IgD-negative memory B cell (primary cell): ENCODE measurements around the gene CREB3L2. TPM values are rescaled to one million over a fixed set of nuclear protein-coding genes. Genes with fewer than 3 reads are reported as not detected.

Experiments
- H3K27ac Mint-ChIP-seq, 3 donors: one replicate each; pipeline ENCODE4 v1.8.0; 2020 to 2022; ENCODE audit warnings: mild to moderate bottlenecking in 3 of 3, mixed read lengths in 3 of 3, moderate library complexity in 1 of 3
- H3K27me3 Mint-ChIP-seq: one replicate; pipeline ENCODE4 v1.8.0; 2021; ENCODE audit warnings: mixed read lengths
- H3K36me3 Mint-ChIP-seq: one replicate; pipeline ENCODE4 v1.8.0; 2020; ENCODE audit warnings: mild to moderate bottlenecking, mixed read lengths
- H3K4me1 Mint-ChIP-seq, 3 donors: one replicate each; pipeline ENCODE4 v1.8.0; 2020 to 2022; ENCODE audit warnings: mixed read lengths in 3 of 3, mild to moderate bottlenecking in 1 of 3
- H3K4me3 Mint-ChIP-seq, 4 donors: one replicate each; pipeline ENCODE4 v1.8.0; 2020 to 2022; ENCODE audit warnings: mild to moderate bottlenecking in 4 of 4, mixed read lengths in 4 of 4, moderate library complexity in 3 of 4
- H3K9me3 Mint-ChIP-seq, 3 donors: one replicate each; pipeline ENCODE4 v1.8.0; 2020 to 2021; ENCODE audit warnings: mixed read lengths in 3 of 3, mild to moderate bottlenecking in 1 of 3
- polyA plus RNA-seq: library from polyadenylated mRNA; unstranded; fragments of 300-500 nt; fragmentation: Illumina TruSeq; gene quantifications from one replicate; pipeline ENCODE4 v1.2.3, GENCODE V29; 2021

CREB3L2 gene
- polyA plus RNA-seq, 1 donor from 2014 or later: 4.9 TPM

GRCh38 chr7:137877027-137877675 lies 124.7 kb downstream of the CREB3L2 start:
- Mint-ChIP-seq H3K36me3 (peaks cover 10% of the 10 kb centered on the region), H3K27ac (no peak overlapping the region), H3K27me3 (no peaks in the 10 kb centered on the region), H3K4me3 (no peak overlapping the region), H3K4me1 (no peaks in the 10 kb centered on the region), H3K9me3 (no peaks in the 10 kb centered on the region)

- Mint-ChIP-seq H3K4me3 (no peak overlapping the region), H3K4me1 (no peaks in the 10 kb centered on the region), H3K27ac (no peak overlapping the region), H3K9me3 (no peaks in the 10 kb centered on the region), H3K36me3 (peaks cover 5% of the 10 kb centered on the region), H3K27me3 (no peaks in the 10 kb centered on the region)
These were observed 126.1 kb downstream of the CREB3L2 start for GRCh38 chr7:137875746-137876145.

GRCh38 chr7:137873979-137874777 lies 127.7 kb downstream of the CREB3L2 start:
- H3K36me3 Mint-ChIP-seq: peaks cover 7% of the 10 kb centered on the region
- no peaks in the 10 kb centered on the region for H3K27me3 Mint-ChIP-seq
- no peaks in the 10 kb centered on the region for H3K4me1 Mint-ChIP-seq
- peaks cover 0 to 3% (median 0%) of the 10 kb centered on the region in 3 donors for H3K9me3 Mint-ChIP-seq
- H3K27ac Mint-ChIP-seq: no peak overlapping the region
- H3K4me3 Mint-ChIP-seq: no peak overlapping the region

- Mint-ChIP-seq H3K27ac (no peak overlapping the region), H3K4me1 (no peaks in the 10 kb centered on the region), H3K9me3 (peaks cover 0 to 3% (median 0%) of the 10 kb centered on the region in 3 donors), H3K27me3 (no peaks in the 10 kb centered on the region), H3K36me3 (peaks cover 8% of the 10 kb centered on the region), H3K4me3 (no peak overlapping the region)
These were observed 128.4 kb downstream of the CREB3L2 start for GRCh38 chr7:137873524-137873923.

- Mint-ChIP-seq H3K27me3 (no peaks in the 10 kb centered on the region), H3K9me3 (peaks cover 1 to 6% (median 5%) of the 10 kb centered on the region in 3 donors), H3K4me1 (no peaks in the 10 kb centered on the region), H3K36me3 (peaks cover 10% of the 10 kb centered on the region), H3K4me3 (no peak overlapping the region), H3K27ac (no peak overlapping the region)
These were observed 130.5 kb downstream of the CREB3L2 start for GRCh38 chr7:137871170-137871915.

GRCh38 chr7:137870684-137871083 lies 131.2 kb downstream of the CREB3L2 start:
- H3K4me1 Mint-ChIP-seq: no peaks in the 10 kb centered on the region
- H3K27me3 Mint-ChIP-seq: no peaks in the 10 kb centered on the region
- no peak overlapping the region for H3K4me3 Mint-ChIP-seq
- H3K36me3 Mint-ChIP-seq: peaks cover 10% of the 10 kb centered on the region
- H3K27ac Mint-ChIP-seq: no peak overlapping the region
- peaks cover 5 to 11% (median 9%) of the 10 kb centered on the region in 3 donors for H3K9me3 Mint-ChIP-seq

GRCh38 chr7:137870078-137870477 lies 131.8 kb downstream of the CREB3L2 start:
- Mint-ChIP-seq H3K36me3 (peaks cover 13% of the 10 kb centered on the region), H3K4me3 (no peak overlapping the region), H3K27ac (no peak overlapping the region), H3K27me3 (no peaks in the 10 kb centered on the region), H3K4me1 (no peaks in the 10 kb centered on the region), H3K9me3 (peaks cover 9 to 17% (median 9%) of the 10 kb centered on the region in 3 donors)

- Mint-ChIP-seq H3K4me3 (no peak overlapping the region), H3K27ac (no peak overlapping the region), H3K27me3 (no peaks in the 10 kb centered on the region), H3K36me3 (peaks cover 13% of the 10 kb centered on the region), H3K4me1 (no peaks in the 10 kb centered on the region), H3K9me3 (peaks cover 9 to 19% (median 9%) of the 10 kb centered on the region in 3 donors)
These were observed 132.6 kb downstream of the CREB3L2 start for GRCh38 chr7:137869260-137869659.

GRCh38 chr7:137867289-137867688 lies 134.6 kb downstream of the CREB3L2 start:
- Mint-ChIP-seq H3K4me1 (no peaks in the 10 kb centered on the region), H3K27ac (no peak overlapping the region), H3K36me3 (peaks cover 13% of the 10 kb centered on the region), H3K27me3 (no peaks in the 10 kb centered on the region), H3K9me3 (peaks cover 9 to 19% (median 9%) of the 10 kb centered on the region in 3 donors), H3K4me3 (no peak overlapping the region)

GRCh38 chr7:137865764-137866163 lies 136.1 kb downstream of the CREB3L2 start:
- H3K36me3 Mint-ChIP-seq: peaks cover 11% of the 10 kb centered on the region
- H3K9me3 Mint-ChIP-seq: peaks cover 9 to 19% (median 9%) of the 10 kb centered on the region in 3 donors
- H3K4me1 Mint-ChIP-seq: no peaks in the 10 kb centered on the region
- H3K27ac Mint-ChIP-seq: no peak overlapping the region
- no peaks in the 10 kb centered on the region for H3K27me3 Mint-ChIP-seq
- H3K4me3 Mint-ChIP-seq: no peak overlapping the region

GRCh38 chr7:137862964-137863363 lies 138.9 kb downstream of the CREB3L2 start:
- Mint-ChIP-seq H3K9me3 (peaks cover 5 to 19% (median 9%) of the 10 kb centered on the region in 3 donors), H3K4me1 (no peaks in the 10 kb centered on the region), H3K27ac (peak overlapping the region in 1 of 3 donors; percentile 4), H3K36me3 (peaks cover 2% of the 10 kb centered on the region), H3K27me3 (no peaks in the 10 kb centered on the region), H3K4me3 (no peak overlapping the region)

GRCh38 chr7:137862358-137862757 lies 139.5 kb downstream of the CREB3L2 start:
- Mint-ChIP-seq H3K27ac (no peak overlapping the region), H3K4me1 (no peaks in the 10 kb centered on the region), H3K9me3 (peaks cover 3 to 19% (median 9%) of the 10 kb centered on the region in 3 donors), H3K36me3 (peaks cover 2% of the 10 kb centered on the region), H3K27me3 (no peaks in the 10 kb centered on the region), H3K4me3 (no peak overlapping the region)

GRCh38 chr7:137860542-137860941 lies 141.3 kb downstream of the CREB3L2 start:
- Mint-ChIP-seq H3K4me1 (no peaks in the 10 kb centered on the region), H3K9me3 (peaks cover 0 to 7% (median 4%) of the 10 kb centered on the region in 3 donors), H3K4me3 (no peak overlapping the region), H3K27me3 (no peaks in the 10 kb centered on the region), H3K27ac (no peak overlapping the region), H3K36me3 (peaks cover 2% of the 10 kb centered on the region)

GRCh38 chr7:137853053-137853452 lies 148.8 kb downstream of the CREB3L2 start:
- Mint-ChIP-seq H3K36me3 (no peaks in the 10 kb centered on the region), H3K9me3 (peaks cover 0 to 4% (median 3%) of the 10 kb centered on the region in 3 donors), H3K4me1 (no peaks in the 10 kb centered on the region), H3K4me3 (no peak overlapping the region), H3K27ac (no peak overlapping the region), H3K27me3 (peaks cover 11% of the 10 kb centered on the region)

GRCh38 chr7:137852108-137852507 lies 149.8 kb downstream of the CREB3L2 start:
- H3K9me3 Mint-ChIP-seq: peaks cover 0 to 4% (median 2%) of the 10 kb centered on the region in 3 donors
- no peak overlapping the region for H3K27ac Mint-ChIP-seq
- H3K36me3 Mint-ChIP-seq: no peaks in the 10 kb centered on the region
- H3K4me3 Mint-ChIP-seq: no peak overlapping the region
- no peaks in the 10 kb centered on the region for H3K4me1 Mint-ChIP-seq
- peaks cover 20% of the 10 kb centered on the region for H3K27me3 Mint-ChIP-seq
